ENCODE data around the gene EPS8L1. TPM values are rescaled to one million over a fixed set of nuclear protein-coding genes. Genes with fewer than 3 reads are reported as not detected.
"Not testable (repeated sequence)": the region's sequence is repeated elsewhere in the genome, so short reads cannot be mapped to it uniquely, and the experiment has no call there.

EPS8L1 gene
- total RNA-seq, 1 experiment from 2014 or later: 75.8 TPM

- H3F3A ChIP-seq (ENCODE audit: low read length, unreplicated experiment): no peaks in the 10 kb centered on the region
- no peak for DNase-seq
- H3K36me3 ChIP-seq (ENCODE audit: low read depth, low read length): no peaks in the 10 kb centered on the region
- H3K9me2 ChIP-seq (replicated peaks; ENCODE audit: low read length): no peaks in the 10 kb centered on the region
- no peak overlapping the region for H3K4me3 ChIP-seq (ENCODE audit: low read length)
- no TSS peak for BruUV-seq (replicated peaks)
- POLR2A ChIA-PET (ENCODE audit: unreplicated experiment): no interaction called here
- no peaks in the 10 kb centered on the region for H4K20me1 ChIP-seq (ENCODE audit: low read length)
- no peak overlapping the region for H3K27ac ChIP-seq (ENCODE audit: low read length)
- H3K79me2 ChIP-seq (ENCODE audit: low read length): no peaks in the 10 kb centered on the region
- intact Hi-C loops (cut with micrococcal nuclease): no loop called here
- CTCF ChIA-PET: no interaction called here
- no peak for TF ChIP-seq EZH2 (IDR thresholded peaks at IDR 0.05; ENCODE audit: low read length, unreplicated experiment)
- no peak for TF ChIP-seq EZH2phosphoT487 (IDR thresholded peaks at IDR 0.05; ENCODE audit: borderline replicate concordance, low read length)
- no peak for TF ChIP-seq CTCF (conservative IDR thresholded peaks at IDR 0.05; ENCODE audit: low read depth, low read length)
- H3K4me2 ChIP-seq (ENCODE audit: low read length): no peak overlapping the region
- H3K9ac ChIP-seq (ENCODE audit: low read length): no peak overlapping the region
- no peaks in the 10 kb centered on the region for H3K27me3 ChIP-seq (ENCODE audit: low read length)
- no peak overlapping the region for H2AFZ ChIP-seq (ENCODE audit: low read length)
- no peaks in the 10 kb centered on the region for H3K9me3 ChIP-seq (ENCODE audit: low read length)
- no peaks in the 10 kb centered on the region; the same call in 1 of the 2 replicates for H3K4me1 ChIP-seq (ENCODE audit: insufficient read depth, low read length)
- ATAC-seq: no peak
These were observed 40.9 kb upstream of the EPS8L1 start for GRCh38 chr19:55034751-55035150.

- TF ChIP-seq EZH2phosphoT487 (IDR thresholded peaks at IDR 0.05; ENCODE audit: borderline replicate concordance, low read length) (no peak), EZH2 (IDR thresholded peaks at IDR 0.05; ENCODE audit: low read length, unreplicated experiment) (no peak), CTCF (conservative IDR thresholded peaks at IDR 0.05; ENCODE audit: low read depth, low read length) (no peak)
- Histone ChIP-seq H3K4me2 (ENCODE audit: low read length) (no peak overlapping the region), H3K79me2 (ENCODE audit: low read length) (no peaks in the 10 kb centered on the region), H3K9me2 (replicated peaks; ENCODE audit: low read length) (no peaks in the 10 kb centered on the region), H4K20me1 (ENCODE audit: low read length) (no peaks in the 10 kb centered on the region), H2AFZ (ENCODE audit: low read length) (no peak overlapping the region), H3K4me3 (ENCODE audit: low read length) (no peak overlapping the region), H3K27me3 (ENCODE audit: low read length) (no peaks in the 10 kb centered on the region), H3F3A (ENCODE audit: low read length, unreplicated experiment) (no peaks in the 10 kb centered on the region), H3K4me1 (ENCODE audit: insufficient read depth, low read length) (no peaks in the 10 kb centered on the region; the same call in 1 of the 2 replicates), H3K9me3 (ENCODE audit: low read length) (no peaks in the 10 kb centered on the region), H3K27ac (ENCODE audit: low read length) (no peak overlapping the region), H3K36me3 (ENCODE audit: low read depth, low read length) (0 out of 2 replicates have a peak, but pooled peaks cover under 1% of the 10 kb centered on the region), H3K9ac (ENCODE audit: low read length) (no peak overlapping the region)
- no TSS peak for BruUV-seq (replicated peaks)
- DNase-seq (no peak), ATAC-seq (no peak)
- intact Hi-C loops (cut with micrococcal nuclease): no loop called here
- ChIA-PET POLR2A (ENCODE audit: unreplicated experiment) (no interaction called here), CTCF (no interaction called here)
These were observed 39.6 kb upstream of the EPS8L1 start for GRCh38 chr19:55036058-55036457.

- peaks cover 14% of the 10 kb centered on the region; the same call in 1 of the 2 replicates for H3K36me3 ChIP-seq (ENCODE audit: low read depth, low read length)
- H3K4me3 ChIP-seq (ENCODE audit: low read length); DNase-seq; H3K4me1 ChIP-seq (ENCODE audit: insufficient read depth, low read length); H4K20me1 ChIP-seq (ENCODE audit: low read length); H3K27ac ChIP-seq (ENCODE audit: low read length); H3K9me2 ChIP-seq (replicated peaks; ENCODE audit: low read length); ATAC-seq; BruUV-seq (replicated peaks); H3K27me3 ChIP-seq (ENCODE audit: low read length); H3K4me2 ChIP-seq (ENCODE audit: low read length); intact Hi-C loops (cut with micrococcal nuclease); H2AFZ ChIP-seq (ENCODE audit: low read length); CTCF ChIA-PET; POLR2A ChIA-PET (ENCODE audit: unreplicated experiment); H3K9me3 ChIP-seq (ENCODE audit: low read length); H3F3A ChIP-seq (ENCODE audit: low read length, unreplicated experiment); H3K9ac ChIP-seq (ENCODE audit: low read length); H3K79me2 ChIP-seq (ENCODE audit: low read length): not testable (repeated sequence)
These were observed 38.1 kb upstream of the EPS8L1 start for GRCh38 chr19:55037603-55038002.

- H2AFZ ChIP-seq (ENCODE audit: low read length); H3K27ac ChIP-seq (ENCODE audit: low read length); H3K4me1 ChIP-seq (ENCODE audit: insufficient read depth, low read length); intact Hi-C loops (cut with micrococcal nuclease); H4K20me1 ChIP-seq (ENCODE audit: low read length); H3F3A ChIP-seq (ENCODE audit: low read length, unreplicated experiment); H3K9me2 ChIP-seq (replicated peaks; ENCODE audit: low read length); H3K9ac ChIP-seq (ENCODE audit: low read length); CTCF ChIA-PET; H3K27me3 ChIP-seq (ENCODE audit: low read length); DNase-seq; H3K4me2 ChIP-seq (ENCODE audit: low read length); H3K4me3 ChIP-seq (ENCODE audit: low read length); H3K9me3 ChIP-seq (ENCODE audit: low read length); H3K79me2 ChIP-seq (ENCODE audit: low read length); POLR2A ChIA-PET (ENCODE audit: unreplicated experiment); BruUV-seq (replicated peaks); ATAC-seq: not testable (repeated sequence)
- peaks cover 32% of the 10 kb centered on the region for H3K36me3 ChIP-seq (ENCODE audit: low read depth, low read length)
These were observed 35.0 kb upstream of the EPS8L1 start for GRCh38 chr19:55040654-55041053.
